ENCODE results near the gene FBXL14. TPM values are rescaled to one million over a fixed set of nuclear protein-coding genes. Genes with fewer than 3 reads are reported as not detected.

FBXL14 gene
- total RNA-seq, 1 experiment from 2014 or later: 19.4 TPM

DNA sequence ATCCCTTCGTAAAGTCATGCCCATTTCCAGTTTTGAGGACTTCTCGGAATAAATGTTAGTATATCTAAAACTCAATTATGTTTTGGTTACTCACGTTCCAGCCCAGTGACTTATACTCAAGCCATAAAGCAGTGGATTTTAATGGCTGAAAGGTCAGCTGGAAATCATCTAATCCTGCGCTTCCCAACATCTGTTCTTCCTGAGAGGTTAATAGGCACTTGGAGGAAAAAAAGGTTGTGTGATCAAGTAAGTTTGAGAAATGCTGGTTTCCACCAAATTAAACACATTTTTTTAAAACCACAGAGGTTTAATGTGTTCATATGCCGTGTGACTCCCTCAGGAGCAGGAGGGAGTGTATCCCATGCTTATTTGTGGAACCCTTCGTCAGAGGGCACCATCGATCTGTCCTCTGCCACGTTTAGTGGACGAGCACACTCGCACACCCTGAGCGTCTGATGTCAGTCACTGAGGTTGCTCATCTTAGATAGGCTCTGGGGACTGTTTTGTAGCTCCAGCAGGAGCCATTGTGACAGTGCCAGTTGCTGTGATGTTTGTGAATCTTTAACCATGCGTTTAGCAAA, 41.4 kb downstream of the FBXL14 start:
- H3K4me1 Mint-ChIP-seq (ENCODE audit: low read depth, unreplicated experiment): no peaks in the 10 kb centered on the region
- intact Hi-C loops (cut with micrococcal nuclease; ENCODE audit: unreplicated experiment): no loop called here
- DNase-seq: no peak
- no peaks in the 10 kb centered on the region for H3K36me3 Mint-ChIP-seq (ENCODE audit: insufficient read depth, unreplicated experiment)
- TF ChIP-seq, protein P1, sequence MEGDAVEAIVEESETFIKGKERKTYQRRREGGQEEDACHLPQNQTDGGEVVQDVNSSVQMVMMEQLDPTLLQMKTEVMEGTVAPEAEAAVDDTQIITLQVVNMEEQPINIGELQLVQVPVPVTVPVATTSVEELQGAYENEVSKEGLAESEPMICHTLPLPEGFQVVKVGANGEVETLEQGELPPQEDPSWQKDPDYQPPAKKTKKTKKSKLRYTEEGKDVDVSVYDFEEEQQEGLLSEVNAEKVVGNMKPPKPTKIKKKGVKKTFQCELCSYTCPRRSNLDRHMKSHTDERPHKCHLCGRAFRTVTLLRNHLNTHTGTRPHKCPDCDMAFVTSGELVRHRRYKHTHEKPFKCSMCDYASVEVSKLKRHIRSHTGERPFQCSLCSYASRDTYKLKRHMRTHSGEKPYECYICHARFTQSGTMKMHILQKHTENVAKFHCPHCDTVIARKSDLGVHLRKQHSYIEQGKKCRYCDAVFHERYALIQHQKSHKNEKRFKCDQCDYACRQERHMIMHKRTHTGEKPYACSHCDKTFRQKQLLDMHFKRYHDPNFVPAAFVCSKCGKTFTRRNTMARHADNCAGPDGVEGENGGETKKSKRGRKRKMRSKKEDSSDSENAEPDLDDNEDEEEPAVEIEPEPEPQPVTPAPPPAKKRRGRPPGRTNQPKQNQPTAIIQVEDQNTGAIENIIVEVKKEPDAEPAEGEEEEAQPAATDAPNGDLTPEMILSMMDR (IDR thresholded peaks at IDR 0.05; ENCODE audit: unreplicated experiment): no peak
- no peak overlapping the region for H3K27ac Mint-ChIP-seq (ENCODE audit: unreplicated experiment)
- H3K4me3 Mint-ChIP-seq (ENCODE audit: low read depth, unreplicated experiment): no peak overlapping the region
- CTCF ChIA-PET: no interaction called here
- H3K9me3 Mint-ChIP-seq (ENCODE audit: low read depth, unreplicated experiment): no peaks in the 10 kb centered on the region
- no TSS peak for BruUV-seq (replicated peaks)
- peaks cover 38% of the 10 kb centered on the region for H3K27me3 Mint-ChIP-seq (ENCODE audit: unreplicated experiment)

DNA sequence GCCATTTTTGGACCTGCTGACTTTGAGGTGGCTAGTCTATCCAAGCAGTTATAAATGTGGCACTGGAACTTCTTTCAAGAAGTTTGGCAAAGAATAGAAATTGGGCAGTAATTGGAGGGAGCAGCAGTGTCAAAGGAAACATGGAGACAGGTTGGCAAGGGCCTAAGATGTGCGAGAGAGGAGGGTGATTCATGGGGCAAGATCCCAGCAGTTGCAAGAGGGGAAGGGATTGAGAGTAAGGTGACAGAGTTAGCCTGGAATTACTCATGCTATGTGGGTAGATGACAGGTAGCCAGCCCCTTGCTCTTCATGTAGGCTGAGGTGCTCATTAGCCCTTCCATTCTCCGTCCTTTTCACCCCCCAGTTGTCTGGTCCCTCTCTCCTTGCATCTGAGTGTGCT, 42.2 kb downstream of the FBXL14 start:
- Mint-ChIP-seq H3K36me3 (ENCODE audit: insufficient read depth, unreplicated experiment) (no peaks in the 10 kb centered on the region), H3K4me3 (ENCODE audit: low read depth, unreplicated experiment) (no peak overlapping the region), H3K27me3 (ENCODE audit: unreplicated experiment) (peaks cover 38% of the 10 kb centered on the region), H3K27ac (ENCODE audit: unreplicated experiment) (no peak overlapping the region), H3K9me3 (ENCODE audit: low read depth, unreplicated experiment) (no peaks in the 10 kb centered on the region), H3K4me1 (ENCODE audit: low read depth, unreplicated experiment) (no peaks in the 10 kb centered on the region)
- intact Hi-C loops (cut with micrococcal nuclease; ENCODE audit: unreplicated experiment): no loop called here
- TF ChIP-seq, protein P1 (IDR thresholded peaks at IDR 0.05; ENCODE audit: unreplicated experiment): no peak
- no peak for DNase-seq
- CTCF ChIA-PET: no interaction called here
- BruUV-seq (replicated peaks): no TSS peak

DNA sequence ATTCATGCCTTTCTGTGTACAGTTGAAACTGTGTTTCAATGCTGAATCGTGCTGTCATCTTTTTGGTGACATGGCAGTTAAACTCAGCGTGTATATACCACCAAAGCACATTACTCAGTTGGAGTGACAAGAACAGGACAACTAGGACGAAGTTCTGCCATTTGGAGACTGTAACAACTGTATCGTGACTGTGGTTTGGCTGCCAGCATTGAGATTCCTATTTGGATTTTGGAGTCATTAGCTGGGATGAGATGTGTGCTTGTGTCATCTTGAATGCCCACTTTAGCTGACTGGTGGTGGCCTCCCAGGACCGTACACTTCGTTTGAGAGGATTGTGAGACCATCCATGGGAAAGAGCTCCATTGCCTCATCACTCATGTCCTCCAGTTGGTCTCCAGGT, 42.9 kb downstream of the FBXL14 start:
- intact Hi-C loops (cut with micrococcal nuclease; ENCODE audit: unreplicated experiment): no loop called here
- DNase-seq: no peak
- CTCF ChIA-PET: no interaction called here
- H3K4me3 Mint-ChIP-seq (ENCODE audit: low read depth, unreplicated experiment): no peak overlapping the region
- H3K27me3 Mint-ChIP-seq (ENCODE audit: unreplicated experiment): peaks cover 38% of the 10 kb centered on the region
- H3K9me3 Mint-ChIP-seq (ENCODE audit: low read depth, unreplicated experiment): no peaks in the 10 kb centered on the region
- BruUV-seq (replicated peaks): no TSS peak
- no peaks in the 10 kb centered on the region for H3K36me3 Mint-ChIP-seq (ENCODE audit: insufficient read depth, unreplicated experiment)
- H3K27ac Mint-ChIP-seq (ENCODE audit: unreplicated experiment): no peak overlapping the region
- TF ChIP-seq, protein P1 (IDR thresholded peaks at IDR 0.05; ENCODE audit: unreplicated experiment): no peak
- H3K4me1 Mint-ChIP-seq (ENCODE audit: low read depth, unreplicated experiment): no peaks in the 10 kb centered on the region

DNA sequence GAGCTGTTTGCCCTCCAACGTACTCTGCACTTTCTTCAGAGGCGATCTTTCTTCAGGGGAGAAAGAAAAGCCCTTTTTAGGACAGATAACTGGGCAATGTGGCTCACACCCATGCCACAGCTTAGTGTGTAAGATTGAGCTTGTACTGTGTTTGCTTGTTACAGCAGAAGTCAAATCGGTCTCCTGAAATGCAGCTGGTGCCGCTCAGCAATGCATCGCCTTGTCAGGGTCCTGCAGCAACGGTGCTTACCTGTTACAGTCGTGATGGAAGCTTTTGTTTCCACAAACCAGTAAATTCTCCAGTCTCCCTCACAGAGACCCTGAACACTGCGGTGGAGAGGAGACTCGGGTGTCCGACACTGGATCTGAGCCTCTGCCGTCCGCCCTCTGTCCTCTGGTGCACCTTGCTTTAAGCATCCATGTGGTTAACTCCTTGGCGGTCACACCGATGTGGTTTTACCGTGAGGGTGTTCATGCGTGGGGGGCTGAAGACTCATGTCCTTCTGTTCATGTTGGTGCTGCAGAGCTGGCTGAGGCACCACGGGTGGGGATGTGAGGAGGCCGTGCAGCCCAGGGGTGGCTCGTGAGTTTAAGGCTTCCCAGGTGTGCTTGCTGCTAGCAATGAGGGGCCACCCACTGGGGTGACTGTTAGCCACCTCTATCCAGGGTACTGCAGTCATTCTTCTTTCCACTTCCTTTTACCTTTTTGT, 47.3 kb downstream of the FBXL14 start:
- TF ChIP-seq, protein P1 (IDR thresholded peaks at IDR 0.05; ENCODE audit: unreplicated experiment): no peak
- H3K27me3 Mint-ChIP-seq (ENCODE audit: unreplicated experiment): peaks cover 11% of the 10 kb centered on the region
- no TSS peak for BruUV-seq (replicated peaks)
- H3K9me3 Mint-ChIP-seq (ENCODE audit: low read depth, unreplicated experiment): no peaks in the 10 kb centered on the region
- intact Hi-C loops (cut with micrococcal nuclease; ENCODE audit: unreplicated experiment): loop anchor here (10.0 kb wide), 1 partner anchor 202 kb away; no protein-coding TSS in a partner anchor
- H3K4me1 Mint-ChIP-seq (ENCODE audit: low read depth, unreplicated experiment): no peaks in the 10 kb centered on the region
- no peak for DNase-seq
- CTCF ChIA-PET: interaction anchor here (0.6 kb wide), 1 partner anchor 71 kb away, joined by 3 read pairs; no protein-coding TSS in a partner anchor
- no peak overlapping the region for H3K4me3 Mint-ChIP-seq (ENCODE audit: low read depth, unreplicated experiment)
- H3K27ac Mint-ChIP-seq (ENCODE audit: unreplicated experiment): no peak overlapping the region
- no peaks in the 10 kb centered on the region for H3K36me3 Mint-ChIP-seq (ENCODE audit: insufficient read depth, unreplicated experiment)
